A673 (cell line): ENCODE measurements around the gene PFKP. TPM values are rescaled to one million over a fixed set of nuclear protein-coding genes. Genes with fewer than 3 reads are reported as not detected.

Experiments used
- BruUV-seq: library from RNA; stranded (reverse); fragments of 400-500 nt; replicated peaks from 2 replicates; lab custom pipeline; 2021; lab: Mats Ljungman, UMichigan
- CTCF ChIA-PET: fragments of 300-600 bp; sonication (Branson Sonifier 250); formaldehyde crosslinking; loops from one replicate; lab custom pipeline; 2022; ENCODE audit warnings: antibody characterized with exemption; lab: Charles Lee
- POLR2A ChIA-PET: fragments of 300-600 bp; sonication (Branson Sonifier 250); formaldehyde crosslinking; loops from one replicate; lab custom pipeline; 2022; ENCODE audit warnings: antibody characterized with exemption; ENCODE audit not compliant: low non-redundant PET; lab: Charles Lee
- DNase-seq: peaks from one replicate; pipeline ENCODE4 v3.0.0-alpha.2; 2015; ENCODE audit warnings: low spot score
- H3K27ac ChIP-seq: fragments of 200-600 bp; sonication (generic); 2 replicates; pipeline ENCODE4 v1.5.1; 2016; ENCODE audit warnings: mixed run types, low read depth, mild to moderate bottlenecking, mixed read lengths, antibody characterized with exemption, low read length; ENCODE audit not compliant: poor library complexity, severe bottlenecking
- H3K27me3 ChIP-seq: fragments of 200-600 bp; sonication (generic); replicated peaks from 2 replicates; pipeline ENCODE4 v1.6.1; 2017; ENCODE audit warnings: mixed run types, low read depth, mild to moderate bottlenecking, mixed read lengths, antibody characterized with exemption, low read length; ENCODE audit not compliant: insufficient read depth, poor library complexity
- H3K36me3 ChIP-seq: fragments of 200-600 bp; sonication (generic); 2 replicates; pipeline ENCODE4 v1.6.1; 2016; ENCODE audit warnings: mixed run types, mild to moderate bottlenecking, mixed read lengths, antibody characterized with exemption, low read length; ENCODE audit not compliant: insufficient read depth, poor library complexity, severe bottlenecking
- H3K4me1 ChIP-seq: fragments of 200-600 bp; sonication (generic); 2 replicates; pipeline ENCODE4 v1.6.1; 2017; ENCODE audit warnings: mixed run types, mild to moderate bottlenecking, mixed read lengths, antibody characterized with exemption, low read length; ENCODE audit not compliant: insufficient read depth, poor library complexity, severe bottlenecking
- H3K4me3 ChIP-seq: fragments of 200-600 bp; sonication (generic); 2 replicates; pipeline ENCODE4 v1.5.1; 2016; ENCODE audit warnings: low read depth, mixed run types, mild to moderate bottlenecking, mixed read lengths, low read length; ENCODE audit not compliant: poor library complexity, severe bottlenecking
- H3K9me3 ChIP-seq: fragments of 200-600 bp; sonication (generic); 2 replicates; pipeline ENCODE4 v1.6.1; 2016; ENCODE audit warnings: mixed run types, low read depth, mild to moderate bottlenecking, mixed read lengths, antibody characterized with exemption, low read length; ENCODE audit not compliant: poor library complexity, severe bottlenecking
- CTCF ChIP-seq: fragments of 300-800, 200-600 bp; sonication (generic); conservative IDR thresholded peaks from 2 replicates; pipeline ENCODE4 v1.5.1; 2017; ENCODE audit warnings: low read depth, mild to moderate bottlenecking, antibody characterized with exemption, low read length, moderate library complexity, mixed read lengths
- EZH2 ChIP-seq: fragments of 200-600 bp; sonication (generic); IDR thresholded peaks from 2 replicates; pipeline ENCODE4 v1.6.1; 2017; ENCODE audit warnings: borderline replicate concordance, low read depth, mild to moderate bottlenecking, mixed read lengths, antibody characterized with exemption, low read length; ENCODE audit not compliant: poor library complexity, severe bottlenecking
- intact Hi-C: fragments of 100-400 bp; cut with micrococcal nuclease; formaldehyde crosslinking; loops from one replicate; pipeline ENCODE4 v1.10.0; 2022; ENCODE audit not compliant: unreplicated experiment
- total RNA-seq: library from RNA; stranded (reverse); gene quantifications from 2 replicates; pipeline ENCODE4 v1.2.3, GENCODE V29; 2021

Gene PFKP
- total RNA-seq, 1 experiment from 2014 or later, result 232 TPM

GRCh38 chr10:3143791-3144434 lies 76.6 kb downstream of the PFKP start:
- POLR2A ChIA-PET, result no interaction called here
- BruUV-seq, result no TSS peak
- Histone ChIP-seq H3K27me3 (no peaks in the 10 kb centered on the region), H3K4me3 (no peak overlapping the region), H3K9me3 (no peaks in the 10 kb centered on the region), H3K27ac (no peak overlapping the region), H3K4me1 (no peaks in the 10 kb centered on the region), H3K36me3 (peaks cover 81% of the 10 kb centered on the region)
- intact Hi-C loops, result no loop called here
- no peak for DNase-seq
- TF ChIP-seq CTCF (no peak), EZH2 (no peak)
- CTCF ChIA-PET, result no interaction called here

GRCh38 chr10:3145366-3145765 lies 78.0 kb downstream of the PFKP start:
- no TSS peak for BruUV-seq
- CTCF ChIA-PET, result no interaction called here
- Histone ChIP-seq H3K4me1 (no peaks in the 10 kb centered on the region), H3K9me3 (no peaks in the 10 kb centered on the region), H3K27me3 (no peaks in the 10 kb centered on the region), H3K36me3 (peaks cover 79% of the 10 kb centered on the region), H3K27ac (no peak overlapping the region), H3K4me3 (no peak overlapping the region)
- POLR2A ChIA-PET, result no interaction called here
- DNase-seq, result no peak
- TF ChIP-seq EZH2, result no peak
- no peak for TF ChIP-seq CTCF
- intact Hi-C loops, result no loop called here

- Histone ChIP-seq H3K36me3 (peaks cover 79% of the 10 kb centered on the region), H3K4me3 (no peak overlapping the region), H3K9me3 (no peaks in the 10 kb centered on the region), H3K27ac (no peak overlapping the region), H3K27me3 (no peaks in the 10 kb centered on the region), H3K4me1 (no peaks in the 10 kb centered on the region)
- TF ChIP-seq CTCF, result no peak
- DNase-seq, result no peak
- intact Hi-C loops, result no loop called here
- CTCF ChIA-PET, result no interaction called here
- POLR2A ChIA-PET, result no interaction called here
- no TSS peak for BruUV-seq
These were observed 78.9 kb downstream of the PFKP start for GRCh38 chr10:3146289-3146688.
